ENCODE data around the gene DEPDC5. TPM values are rescaled to one million over a fixed set of nuclear protein-coding genes. Genes with fewer than 3 reads are reported as not detected.

Gene DEPDC5
- total and polyA plus RNA-seq, 4 experiments from 2014 or later, result 3.9 to 54.4 (median 32.0) TPM

- Histone ChIP-seq H3K27ac (ENCODE audit: low read depth, low read length) (no peak overlapping the region), H3K36me3 (ENCODE audit: insufficient read depth, low read length) (no peaks in the 10 kb centered on the region), H3K9me3 (ENCODE audit: control insufficient read depth in 1 of 2, low read length in 2 of 2) (no peaks in the 10 kb centered on the region), H3K27me3 (ENCODE audit: insufficient read depth, low read length) (no peaks in the 10 kb centered on the region), H3K4me3 (ENCODE audit: low read length in 2 of 2) (no peak overlapping the region), H3K4me1 (ENCODE audit: insufficient read depth, low read length) (no peaks in the 10 kb centered on the region)
- DNase-seq, result no peak
- intact Hi-C loops (cut with micrococcal nuclease), result no loop called here
- Mint-ChIP-seq H3K4me3 (no peak overlapping the region), H3K36me3 (peaks cover 55 to 63% of the 10 kb centered on the region in 2 donors), H3K27me3 (no peaks in the 10 kb centered on the region), H3K4me1 (peaks cover 0 to 6% (median 3%) of the 10 kb centered on the region in 4 donors), H3K9me3 (peaks cover 0 to 3% (median 0%) of the 10 kb centered on the region in 8 donors), H3K27ac (peak overlapping the region in 1 of 7 donors; percentile 63)
- ChIA-PET CTCF (ENCODE audit: partially characterized antibody) (interaction anchor here (1.5 kb wide), 1 partner anchor 9 kb away, joined by 4 read pairs; no protein-coding TSS in a partner anchor), POLR2A (ENCODE audit: partially characterized antibody) (no interaction called here)
Measured at GRCh38 chr22:31833930-31834329, 80.1 kb downstream of the DEPDC5 start.

GRCh38 chr22:31836010-31836409 lies 82.2 kb downstream of the DEPDC5 start:
- CTCF ChIA-PET (ENCODE audit: partially characterized antibody), result interaction anchor here (1.0 kb wide), 1 partner anchor 10 kb away, joined by 3 read pairs; no protein-coding TSS in a partner anchor
- H3K36me3 Mint-ChIP-seq, result peaks cover 62 to 67% of the 10 kb centered on the region in 2 donors
- intact Hi-C loops (cut with micrococcal nuclease), result loop anchor here (5.0 kb wide), 1 partner anchor 111 kb away; no protein-coding TSS in a partner anchor

GRCh38 chr22:31838917-31839316 lies 85.1 kb downstream of the DEPDC5 start:
- Histone ChIP-seq H3K4me1 (ENCODE audit: insufficient read depth, low read length) (no peaks in the 10 kb centered on the region), H3K27ac (ENCODE audit: low read depth, low read length) (no peak overlapping the region), H3K27me3 (ENCODE audit: insufficient read depth, low read length) (no peaks in the 10 kb centered on the region), H3K9me3 (ENCODE audit: control insufficient read depth in 1 of 2, low read length in 2 of 2) (no peaks in the 10 kb centered on the region), H3K36me3 (ENCODE audit: insufficient read depth, low read length) (peaks cover 25% of the 10 kb centered on the region), H3K4me3 (ENCODE audit: low read length in 2 of 2) (no peak overlapping the region)
- no peak overlapping the region for H3K27ac Mint-ChIP-seq
- intact Hi-C loops (cut with micrococcal nuclease), result loop anchor here (5.0 kb wide), 1 partner anchor 108 kb away; no protein-coding TSS in a partner anchor
- H3K4me3 Mint-ChIP-seq, result no peak overlapping the region
- peaks cover 60 to 75% of the 10 kb centered on the region in 2 donors for H3K36me3 Mint-ChIP-seq
- CTCF ChIA-PET (ENCODE audit: partially characterized antibody), result no interaction called here
- H3K4me1 Mint-ChIP-seq, result peaks cover 0 to 6% (median 0%) of the 10 kb centered on the region in 4 donors
- H3K9me3 Mint-ChIP-seq, result no peaks in the 10 kb centered on the region
- POLR2A ChIA-PET (ENCODE audit: partially characterized antibody), result no interaction called here
- no peaks in the 10 kb centered on the region for H3K27me3 Mint-ChIP-seq
- DNase-seq, result no peak

More at GRCh38 chr22:31836010-31836409, 82.2 kb downstream of the DEPDC5 start:
- Mint-ChIP-seq H3K27ac (no peak overlapping the region), H3K27me3 (no peaks in the 10 kb centered on the region), H3K4me3 (no peak overlapping the region), H3K4me1 (peaks cover 0 to 4% (median 0%) of the 10 kb centered on the region in 4 donors), H3K9me3 (peaks cover 0 to 3% (median 0%) of the 10 kb centered on the region in 8 donors)
- Histone ChIP-seq H3K27ac (ENCODE audit: low read depth, low read length) (no peak overlapping the region), H3K36me3 (ENCODE audit: insufficient read depth, low read length) (peaks cover 6% of the 10 kb centered on the region), H3K4me3 (ENCODE audit: low read length in 2 of 2) (no peak overlapping the region), H3K9me3 (ENCODE audit: control insufficient read depth in 1 of 2, low read length in 2 of 2) (no peaks in the 10 kb centered on the region), H3K27me3 (ENCODE audit: insufficient read depth, low read length) (no peaks in the 10 kb centered on the region), H3K4me1 (ENCODE audit: insufficient read depth, low read length) (no peaks in the 10 kb centered on the region)
- POLR2A ChIA-PET (ENCODE audit: partially characterized antibody), result no interaction called here
- no peak for DNase-seq

GRCh38 chr22:31839986-31840385 lies 86.2 kb downstream of the DEPDC5 start:
- peak overlapping the region in 1 of 7 donors; percentile 68 for H3K27ac Mint-ChIP-seq
- Histone ChIP-seq H3K27me3 (ENCODE audit: insufficient read depth, low read length) (no peaks in the 10 kb centered on the region), H3K9me3 (ENCODE audit: control insufficient read depth in 1 of 2, low read length in 2 of 2) (no peaks in the 10 kb centered on the region), H3K36me3 (ENCODE audit: insufficient read depth, low read length) (peaks cover 29% of the 10 kb centered on the region), H3K4me3 (ENCODE audit: low read length in 2 of 2) (no peak overlapping the region), H3K27ac (ENCODE audit: low read depth, low read length) (no peak overlapping the region), H3K4me1 (ENCODE audit: insufficient read depth, low read length) (no peaks in the 10 kb centered on the region)
- ChIA-PET CTCF (ENCODE audit: partially characterized antibody) (no interaction called here), POLR2A (ENCODE audit: partially characterized antibody) (interaction anchor here (0.8 kb wide), 1 partner anchor 16 kb away, joined by 3 read pairs; no protein-coding TSS in a partner anchor)
- no peaks in the 10 kb centered on the region for H3K9me3 Mint-ChIP-seq
- no peaks in the 10 kb centered on the region for H3K27me3 Mint-ChIP-seq
- intact Hi-C loops (cut with micrococcal nuclease), result loop anchor here (5.0 kb wide), 1 partner anchor 107 kb away; no protein-coding TSS in a partner anchor
- H3K4me1 Mint-ChIP-seq, result peaks cover 0 to 6% (median 0%) of the 10 kb centered on the region in 4 donors
- peaks cover 67 to 78% of the 10 kb centered on the region in 2 donors for H3K36me3 Mint-ChIP-seq
- no peak for DNase-seq
- no peak overlapping the region for H3K4me3 Mint-ChIP-seq

- H3K4me3 ChIP-seq (ENCODE audit: low read length in 2 of 2), result no peak overlapping the region
- Mint-ChIP-seq H3K36me3 (peaks cover 68 to 80% of the 10 kb centered on the region in 2 donors), H3K4me1 (peaks cover 0 to 6% (median 0%) of the 10 kb centered on the region in 4 donors), H3K27ac (peak overlapping the region in 2 of 7 donors; percentile 36 to 62), H3K4me3 (no peak overlapping the region), H3K9me3 (no peaks in the 10 kb centered on the region), H3K27me3 (no peaks in the 10 kb centered on the region)
- H3K36me3 ChIP-seq (ENCODE audit: insufficient read depth, low read length), result peaks cover 34% of the 10 kb centered on the region
- POLR2A ChIA-PET (ENCODE audit: partially characterized antibody), result interaction anchor here (0.8 kb wide), 1 partner anchor 17 kb away, joined by 3 read pairs; no protein-coding TSS in a partner anchor
- intact Hi-C loops (cut with micrococcal nuclease), result no loop called here
- no peaks in the 10 kb centered on the region for H3K27me3 ChIP-seq (ENCODE audit: insufficient read depth, low read length)
- no peak overlapping the region for H3K27ac ChIP-seq (ENCODE audit: low read depth, low read length)
- H3K4me1 ChIP-seq (ENCODE audit: insufficient read depth, low read length), result no peaks in the 10 kb centered on the region
- CTCF ChIA-PET (ENCODE audit: partially characterized antibody), result no interaction called here
- no peaks in the 10 kb centered on the region for H3K9me3 ChIP-seq (ENCODE audit: control insufficient read depth in 1 of 2, low read length in 2 of 2)
- DNase-seq, result no peak
Measured at GRCh38 chr22:31840585-31840984, 86.8 kb downstream of the DEPDC5 start.

GRCh38 chr22:31841078-31841827 lies 87.4 kb downstream of the DEPDC5 start:
- H3K9me3 Mint-ChIP-seq, result no peaks in the 10 kb centered on the region
- H3K27me3 ChIP-seq (ENCODE audit: insufficient read depth, low read length), result no peaks in the 10 kb centered on the region
- no peak overlapping the region for H3K4me3 ChIP-seq (ENCODE audit: low read length in 2 of 2)
- H3K4me3 Mint-ChIP-seq, result peak overlapping the region in 1 of 8 donors; percentile 24
- peaks cover 73 to 82% of the 10 kb centered on the region in 2 donors for H3K36me3 Mint-ChIP-seq
- H3K9me3 ChIP-seq (ENCODE audit: control insufficient read depth in 1 of 2, low read length in 2 of 2), result no peaks in the 10 kb centered on the region
- H3K4me1 ChIP-seq (ENCODE audit: insufficient read depth, low read length), result no peaks in the 10 kb centered on the region
- CTCF ChIA-PET (ENCODE audit: partially characterized antibody), result no interaction called here
- H3K36me3 ChIP-seq (ENCODE audit: insufficient read depth, low read length), result peaks cover 36% of the 10 kb centered on the region
- no peaks in the 10 kb centered on the region for H3K27me3 Mint-ChIP-seq
- POLR2A ChIA-PET (ENCODE audit: partially characterized antibody), result interaction anchor here (1.5 kb wide), 1 partner anchor 87 kb away, joined by 3 read pairs; the partner anchor contains the start of gene DEPDC5
- H3K4me1 Mint-ChIP-seq, result peaks cover 0 to 6% (median 0%) of the 10 kb centered on the region in 4 donors
- no peak overlapping the region for H3K27ac ChIP-seq (ENCODE audit: low read depth, low read length)
- intact Hi-C loops (cut with micrococcal nuclease), result no loop called here
- H3K27ac Mint-ChIP-seq, result peak overlapping the region in 4 of 7 donors; percentile 28 to 62 (median 39)
- DNase-seq, result no peak

GRCh38 chr22:31843526-31843925 lies 89.7 kb downstream of the DEPDC5 start:
- Mint-ChIP-seq H3K27ac (no peak overlapping the region), H3K4me3 (no peak overlapping the region), H3K36me3 (peaks cover 76 to 86% of the 10 kb centered on the region in 2 donors), H3K4me1 (peaks cover 0 to 6% (median 0%) of the 10 kb centered on the region in 4 donors), H3K9me3 (no peaks in the 10 kb centered on the region), H3K27me3 (no peaks in the 10 kb centered on the region)
- ChIA-PET POLR2A (ENCODE audit: partially characterized antibody) (no interaction called here), CTCF (ENCODE audit: partially characterized antibody) (interaction anchor here (0.6 kb wide), 1 partner anchor 177 kb away, joined by 4 read pairs; no protein-coding TSS in a partner anchor)
- Histone ChIP-seq H3K4me3 (ENCODE audit: low read length in 2 of 2) (no peak overlapping the region), H3K27ac (ENCODE audit: low read depth, low read length) (no peak overlapping the region), H3K36me3 (ENCODE audit: insufficient read depth, low read length) (peaks cover 43% of the 10 kb centered on the region), H3K4me1 (ENCODE audit: insufficient read depth, low read length) (no peaks in the 10 kb centered on the region), H3K9me3 (ENCODE audit: control insufficient read depth in 1 of 2, low read length in 2 of 2) (no peaks in the 10 kb centered on the region), H3K27me3 (ENCODE audit: insufficient read depth, low read length) (no peaks in the 10 kb centered on the region)
- intact Hi-C loops (cut with micrococcal nuclease), result no loop called here
- DNase-seq, result no peak
